ENCODE results near the gene ZCWPW1.

- TF ChIP-seq CTCF (conservative IDR thresholded peaks at IDR 0.05) = no peak
- no peak for TF ChIP-seq EZH2 (IDR thresholded peaks at IDR 0.05; ENCODE audit: low read depth)
These were observed 47.0 kb upstream of the ZCWPW1 start for GRCh38 chr7:100475549-100475948.
